NB4 (cell line): Measurements from ENCODE around the gene TMEM44.

Experiments used
- DNase-seq: peaks from one replicate; pipeline ENCODE4 v3.0.0; 2010; ENCODE audit warnings: low read depth
- H3K4me3 ChIP-seq: one replicate; pipeline ENCODE4 v1.5.1; 2011; ENCODE audit warnings: mild to moderate bottlenecking, low read depth, low read length, moderate library complexity
- CTCF ChIP-seq: IDR thresholded peaks from one replicate; pipeline ENCODE4 v1.5.1; 2012; ENCODE audit warnings: low read depth, low read length
- MAX ChIP-seq: IDR thresholded peaks from 2 replicates; pipeline ENCODE4 v1.6.1; 2011; ENCODE audit warnings: low read depth, low read length
- MYC ChIP-seq: IDR thresholded peaks from 2 replicates; pipeline ENCODE4 v1.6.1; 2011; ENCODE audit warnings: low read depth, low read length
- POLR2A ChIP-seq: IDR thresholded peaks from 2 replicates; pipeline ENCODE4 v1.6.1; 2011; ENCODE audit warnings: mild to moderate bottlenecking; ENCODE audit not compliant: insufficient read length; ENCODE audit errors: extremely low read depth

The TMEM44 gene

GRCh38 chr3:194596906-194597305 is 36.3 kb downstream of the TMEM44 start:
- no peak for TF ChIP-seq CTCF
- no peak for TF ChIP-seq POLR2A
- no peak for TF ChIP-seq MYC
- no peak for DNase-seq
- H3K4me3 ChIP-seq: no peak overlapping the region

GRCh38 chr3:194592798-194593752 is 40.1 kb downstream of the TMEM44 start:
- H3K4me3 ChIP-seq: no peak overlapping the region
- TF ChIP-seq CTCF (no peak), POLR2A (no peak), MYC (no peak), MAX (no peak)
- DNase-seq: no peak

GRCh38 chr3:194588741-194589140 is 44.5 kb downstream of the TMEM44 start:
- DNase-seq: no peak
- no peak overlapping the region for H3K4me3 ChIP-seq
- TF ChIP-seq MAX (no peak), CTCF (no peak), MYC (no peak), POLR2A (no peak)

GRCh38 chr3:194588236-194588635 is 45.0 kb downstream of the TMEM44 start:
- no peak for TF ChIP-seq CTCF
- TF ChIP-seq MYC: no peak
- no peak for TF ChIP-seq MAX
- TF ChIP-seq POLR2A: no peak
- no peak overlapping the region for H3K4me3 ChIP-seq
- no peak for DNase-seq

GRCh38 chr3:194587438-194587931 is 45.7 kb downstream of the TMEM44 start:
- DNase-seq: no peak
- no peak overlapping the region for H3K4me3 ChIP-seq
- no peak for TF ChIP-seq MYC
- TF ChIP-seq POLR2A: no peak
- no peak for TF ChIP-seq MAX
- no peak for TF ChIP-seq CTCF

- no peak overlapping the region for H3K4me3 ChIP-seq
- no peak for DNase-seq
- TF ChIP-seq POLR2A: no peak
- no peak for TF ChIP-seq CTCF
- TF ChIP-seq MAX: no peak
- no peak for TF ChIP-seq MYC
Observed at GRCh38 chr3:194586836-194587235, 46.4 kb downstream of the TMEM44 start.
